Measurements from ENCODE around the gene CLEC18B. TPM values are rescaled to one million over a fixed set of nuclear protein-coding genes. Genes with fewer than 3 reads are reported as not detected.

CLEC18B gene
- total RNA-seq, 1 donor: not detected

Other genes with a start within 250 kb of the CLEC18B start
- 94.9 TPM for gene PSMD7, start 124.7 kb downstream of the CLEC18B start, total RNA-seq
- gene NPIPB15, start 45.2 kb downstream of the CLEC18B start, total RNA-seq: 0.52 TPM
- gene GLG1, start 185.6 kb upstream of the CLEC18B start, total RNA-seq: 91.0 TPM
- gene RFWD3, start 245.4 kb upstream of the CLEC18B start, total RNA-seq: 24.9 TPM

Measured in mononuclear cell (primary cell).